ENCODE results near the gene CDKL1.
"Not testable (repeated sequence)": the region's sequence is repeated elsewhere in the genome, so short reads cannot be mapped to it uniquely, and the experiment has no call there.

Gene CDKL1

DNA sequence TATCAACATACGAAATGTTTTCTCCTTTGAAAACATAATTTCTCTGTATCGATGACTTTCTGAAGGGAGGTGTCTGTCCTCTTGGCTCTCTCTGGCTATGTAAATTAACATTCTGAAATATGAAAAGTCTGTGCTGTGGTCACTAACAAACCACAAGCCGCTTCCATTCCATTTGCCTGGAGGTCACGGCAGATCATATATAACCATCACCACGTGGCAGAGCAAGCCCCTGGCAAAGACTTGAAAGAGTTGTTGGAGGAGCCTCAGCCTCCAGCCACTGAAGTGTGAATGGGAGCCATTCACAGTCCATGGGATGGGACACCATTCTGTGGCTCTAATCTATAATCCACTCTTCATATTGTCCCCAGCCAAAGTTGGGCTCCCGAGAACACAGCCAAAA is 39.6 kb downstream of the CDKL1 start:
- DNase-seq (ENCODE audit: low read depth in 2 of 2): no peak

DNA sequence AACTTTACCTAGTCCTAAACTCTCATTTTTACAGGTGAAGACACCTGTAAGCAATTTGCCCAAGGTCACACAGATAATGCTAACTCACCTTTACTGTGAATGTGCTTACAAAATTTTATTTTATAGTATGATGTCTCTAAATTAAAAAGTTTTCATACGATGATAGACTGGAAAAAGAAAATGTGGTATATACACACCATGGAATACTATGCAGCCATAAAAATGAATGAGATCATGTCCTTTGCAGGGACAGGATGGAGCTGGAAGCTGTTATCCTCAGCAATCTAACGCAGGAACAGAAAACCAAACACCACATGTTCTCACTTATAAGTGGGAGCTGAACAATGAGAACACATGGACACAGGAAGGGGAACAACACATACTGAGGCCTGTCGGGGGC is 40.4 kb downstream of the CDKL1 start:
- DNase-seq (ENCODE audit: low read depth in 2 of 2): not testable (repeated sequence)

DNA sequence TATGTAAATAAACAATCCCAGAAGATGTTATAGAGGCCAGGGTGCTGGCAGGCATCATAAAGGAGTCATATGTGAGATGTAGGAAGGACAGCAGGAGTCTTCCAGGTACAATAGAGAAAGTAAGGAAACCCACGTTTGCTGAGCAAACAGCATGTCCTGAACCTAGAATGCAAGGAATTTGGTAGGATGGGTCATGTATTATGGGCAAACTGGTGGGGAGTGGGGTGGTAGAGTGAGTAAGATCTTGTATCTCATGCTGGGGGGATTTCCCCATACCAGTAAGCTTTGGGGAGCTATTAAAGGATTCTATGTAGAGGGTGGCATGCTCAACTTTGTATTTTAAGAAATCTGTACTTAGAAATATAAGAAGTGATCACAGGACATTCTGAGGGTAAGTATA is 41.0 kb downstream of the CDKL1 start:
- DNase-seq (ENCODE audit: low read depth in 2 of 2): no peak

DNA sequence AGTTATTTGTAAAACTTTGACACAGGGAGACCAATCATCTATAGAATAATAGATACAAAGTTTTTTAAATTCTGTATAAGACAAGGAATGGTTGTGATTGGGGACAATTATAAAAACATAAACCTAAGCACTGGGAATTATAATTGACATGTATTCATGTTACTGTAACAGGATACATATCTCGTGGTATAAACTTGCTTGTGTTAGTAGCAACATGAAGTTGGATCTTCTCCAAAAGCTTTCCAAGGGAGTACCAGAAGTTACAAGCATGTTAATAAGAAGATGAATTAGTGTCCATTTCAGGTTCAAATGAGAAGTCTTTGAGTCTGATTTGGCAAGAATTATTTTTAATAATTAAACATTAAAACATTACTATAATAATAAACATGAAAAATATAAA is 42.2 kb downstream of the CDKL1 start:
- no peak for DNase-seq (ENCODE audit: low read depth in 2 of 2)

DNA sequence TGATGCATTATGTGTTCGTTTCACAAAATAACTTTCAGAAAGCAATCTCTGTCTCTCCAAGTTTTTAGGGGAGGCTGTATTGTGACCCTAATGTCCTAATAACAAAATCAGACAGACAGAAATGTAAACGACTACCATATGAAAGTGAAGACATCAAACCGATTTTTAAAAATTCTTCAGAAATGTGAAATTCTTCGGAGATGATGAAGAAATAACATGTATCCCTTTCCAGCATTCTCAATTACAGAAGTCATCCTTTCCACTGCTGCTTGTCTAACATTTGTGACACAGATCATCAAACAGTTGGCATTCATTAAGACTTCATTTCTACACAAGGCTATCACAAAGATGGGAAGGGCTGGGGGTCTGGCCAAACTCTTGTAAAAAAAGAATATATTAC is 43.6 kb downstream of the CDKL1 start:
- DNase-seq (ENCODE audit: low read depth in 2 of 2): no peak

DNA sequence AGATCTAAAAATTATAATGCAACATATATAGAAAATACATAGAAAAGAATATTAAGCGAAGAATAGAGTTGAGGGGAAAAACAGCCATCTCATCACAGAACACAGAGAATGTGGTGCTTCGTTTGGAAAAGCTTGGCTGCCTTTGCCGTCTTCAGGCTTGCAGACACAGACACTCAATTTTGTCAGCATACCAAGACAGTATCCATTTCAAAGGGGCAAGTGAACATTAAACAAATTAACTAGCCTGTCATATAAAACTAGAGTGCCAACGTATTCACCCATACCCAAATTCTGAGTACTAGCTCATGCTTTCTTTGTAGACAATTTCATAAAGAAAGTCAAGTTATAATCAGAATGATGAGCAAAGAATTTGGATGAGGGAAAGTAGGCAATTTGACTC is 44.1 kb downstream of the CDKL1 start:
- DNase-seq (ENCODE audit: low read depth in 2 of 2): no peak

DNA sequence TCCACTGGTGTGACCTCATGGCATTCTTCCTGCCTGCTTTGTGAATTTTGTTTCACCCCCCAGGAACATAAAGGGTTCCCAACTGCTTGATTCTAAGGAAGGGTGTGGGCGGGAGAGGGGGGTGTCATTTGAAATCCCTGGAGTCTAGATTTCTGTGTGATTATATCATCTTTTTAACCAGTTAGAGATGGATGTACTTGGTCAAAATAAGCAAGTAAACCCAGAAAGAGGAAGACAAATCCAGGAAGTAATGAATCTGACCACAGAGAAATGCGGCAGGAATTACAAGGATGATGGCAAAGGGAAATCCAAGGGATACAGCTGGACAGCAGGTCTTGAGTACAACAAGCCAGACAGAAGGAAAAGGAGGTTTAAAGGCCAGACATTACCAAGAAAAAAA is 45.7 kb downstream of the CDKL1 start:
- DNase-seq (ENCODE audit: low read depth in 2 of 2): no peak

DNA sequence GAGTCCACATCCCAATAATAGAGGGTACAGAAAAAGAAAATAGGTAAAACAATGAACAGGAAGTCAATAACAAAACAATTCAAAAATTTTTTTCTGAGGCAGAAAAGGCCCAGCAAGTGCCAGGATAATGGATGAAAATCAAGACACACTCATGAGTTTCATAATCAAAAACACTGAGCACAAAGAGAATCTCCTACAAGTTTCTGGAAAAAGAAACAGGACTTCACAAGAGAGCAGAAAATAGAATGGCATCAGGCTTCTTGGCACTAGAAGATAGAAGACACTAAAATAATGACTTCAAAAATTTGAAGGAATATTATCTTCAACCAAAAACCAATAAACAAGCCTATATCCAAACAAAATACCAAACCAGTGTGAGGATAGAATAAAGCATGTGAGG is 47.7 kb downstream of the CDKL1 start:
- DNase-seq (ENCODE audit: low read depth in 2 of 2): no peak

DNA sequence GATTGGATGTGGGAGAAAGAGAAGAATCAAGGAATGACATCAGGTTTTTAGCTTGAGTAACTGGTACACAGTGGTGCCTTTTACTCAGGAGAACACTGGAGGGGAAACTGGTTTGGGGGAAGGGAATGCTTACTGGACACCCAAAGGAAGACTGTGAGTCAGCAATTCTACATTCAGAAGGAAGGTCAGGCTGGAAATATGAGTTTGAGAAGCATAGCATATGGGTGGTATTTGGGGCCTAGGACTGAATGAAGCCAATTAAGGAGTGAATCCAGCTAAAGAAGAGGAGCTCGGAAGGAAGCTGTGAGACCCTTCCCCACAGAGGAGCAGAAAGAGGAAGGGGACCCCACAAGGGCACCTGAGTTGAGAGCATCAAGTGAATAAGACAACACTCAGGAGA is 49.2 kb downstream of the CDKL1 start:
- no peak for DNase-seq (ENCODE audit: low read depth in 2 of 2)

DNA sequence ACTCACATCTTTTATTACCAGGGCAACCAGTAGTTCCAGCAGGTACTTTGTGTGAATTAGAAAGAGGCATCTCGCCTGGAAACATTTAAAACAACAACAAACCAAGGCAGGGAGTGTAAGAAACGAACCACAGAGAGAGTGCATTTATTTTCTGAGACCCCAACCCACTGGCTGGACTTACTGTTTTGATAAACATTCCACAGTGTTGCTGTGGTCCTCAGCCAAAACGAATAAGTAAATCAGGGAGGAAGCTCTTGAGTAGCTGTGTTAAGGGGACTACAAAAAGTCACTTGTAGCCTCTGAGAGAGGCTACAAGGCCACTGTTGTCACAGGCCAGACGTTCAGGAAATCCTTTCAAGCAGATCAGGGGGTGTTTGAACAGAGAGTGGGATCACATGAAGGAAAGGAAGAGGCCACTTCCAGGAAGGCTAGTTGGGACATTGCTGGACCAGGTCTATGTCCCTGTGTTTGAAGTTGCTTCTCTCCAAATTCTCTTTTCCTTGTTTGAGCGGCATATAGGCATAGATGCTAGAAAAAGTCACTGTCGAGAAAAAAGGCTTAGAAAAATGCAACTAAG is 50.7 kb downstream of the CDKL1 start:
- no peak for DNase-seq (ENCODE audit: low read depth in 2 of 2)

DNA sequence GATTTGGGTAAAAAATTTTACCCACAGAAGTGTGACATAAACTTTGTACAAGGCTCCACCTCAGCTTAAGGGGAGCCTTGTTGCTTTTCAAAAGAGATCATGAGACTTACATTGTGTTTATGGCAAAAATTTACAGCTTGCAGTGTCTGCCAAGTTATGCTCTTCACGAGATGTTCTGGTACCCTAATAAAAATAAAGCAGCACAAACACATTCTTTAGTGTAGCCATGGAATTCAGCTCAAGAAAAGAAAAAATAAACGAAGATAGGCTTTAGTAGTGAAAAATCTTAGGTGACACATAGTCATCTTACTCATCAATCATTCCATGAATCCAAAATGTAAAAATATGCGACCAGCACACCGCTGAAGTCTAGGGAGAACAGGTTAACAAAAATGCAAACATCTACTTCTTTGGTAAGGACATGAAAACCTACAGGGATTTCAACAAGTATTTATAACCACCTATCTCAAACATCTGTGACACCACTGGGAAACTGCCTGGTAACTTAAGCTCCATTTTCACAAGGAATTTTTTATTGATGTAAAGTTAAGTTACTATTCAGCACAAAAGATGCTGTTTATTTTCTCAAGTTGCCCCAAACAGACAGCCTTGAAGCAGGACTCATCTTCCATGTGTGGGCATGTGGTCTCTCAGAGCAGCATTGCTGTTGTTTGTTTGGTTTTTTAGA is 51.7 kb downstream of the CDKL1 start:
- DNase-seq (ENCODE audit: low read depth in 2 of 2): no peak

DNA sequence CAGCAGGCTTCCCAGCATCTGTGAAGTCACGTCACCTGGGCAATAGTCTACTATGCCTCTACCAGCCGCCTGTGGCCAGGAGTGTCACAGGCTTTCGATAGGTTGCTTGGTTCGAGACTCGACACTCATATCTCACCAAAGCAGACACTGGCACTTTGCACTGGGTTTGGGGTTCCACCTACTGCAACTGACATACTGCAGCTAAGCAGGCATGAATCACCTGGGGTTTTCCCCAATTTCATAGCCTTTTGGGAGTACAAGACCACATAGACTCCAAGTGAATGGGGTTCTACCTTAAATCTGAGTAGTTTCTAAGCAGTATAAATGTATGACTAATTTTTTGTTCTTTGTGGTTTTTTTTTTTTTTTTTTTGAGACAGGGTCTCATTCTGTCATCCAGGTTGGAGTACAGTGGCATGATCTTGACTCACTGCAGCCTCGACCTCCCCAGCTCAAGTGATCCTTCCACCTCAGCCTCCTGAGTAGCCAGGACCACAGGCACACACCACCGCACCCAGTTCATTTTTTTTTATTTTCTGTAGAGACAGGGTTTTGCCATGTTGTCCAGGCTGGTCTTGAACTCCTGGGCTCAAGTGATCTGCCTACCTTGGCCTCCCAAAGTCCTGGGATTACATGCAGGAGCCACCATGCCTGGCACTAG is 52.4 kb downstream of the CDKL1 start:
- peak; percentile 32 to 49 for DNase-seq (ENCODE audit: low read depth in 2 of 2)

DNA sequence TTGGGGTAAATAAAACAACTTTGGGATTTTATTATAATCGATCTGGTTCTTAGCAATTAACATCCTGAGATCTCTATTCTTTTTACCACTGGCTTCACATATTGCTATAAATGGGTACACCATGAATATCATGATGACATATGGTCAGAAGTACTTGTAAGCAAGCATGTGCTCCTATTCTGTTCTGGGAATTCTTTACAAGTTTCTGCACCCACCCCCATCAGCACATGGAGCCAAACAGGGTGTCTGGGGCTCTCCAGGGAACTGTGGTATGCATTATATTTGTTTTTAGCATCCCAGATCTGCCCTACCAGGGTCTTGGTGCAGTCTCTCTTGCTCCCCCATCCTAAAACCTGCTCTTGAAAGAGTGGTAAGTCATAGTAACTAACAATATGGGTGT is 53.2 kb downstream of the CDKL1 start:
- no peak for DNase-seq (ENCODE audit: low read depth in 2 of 2)

DNA sequence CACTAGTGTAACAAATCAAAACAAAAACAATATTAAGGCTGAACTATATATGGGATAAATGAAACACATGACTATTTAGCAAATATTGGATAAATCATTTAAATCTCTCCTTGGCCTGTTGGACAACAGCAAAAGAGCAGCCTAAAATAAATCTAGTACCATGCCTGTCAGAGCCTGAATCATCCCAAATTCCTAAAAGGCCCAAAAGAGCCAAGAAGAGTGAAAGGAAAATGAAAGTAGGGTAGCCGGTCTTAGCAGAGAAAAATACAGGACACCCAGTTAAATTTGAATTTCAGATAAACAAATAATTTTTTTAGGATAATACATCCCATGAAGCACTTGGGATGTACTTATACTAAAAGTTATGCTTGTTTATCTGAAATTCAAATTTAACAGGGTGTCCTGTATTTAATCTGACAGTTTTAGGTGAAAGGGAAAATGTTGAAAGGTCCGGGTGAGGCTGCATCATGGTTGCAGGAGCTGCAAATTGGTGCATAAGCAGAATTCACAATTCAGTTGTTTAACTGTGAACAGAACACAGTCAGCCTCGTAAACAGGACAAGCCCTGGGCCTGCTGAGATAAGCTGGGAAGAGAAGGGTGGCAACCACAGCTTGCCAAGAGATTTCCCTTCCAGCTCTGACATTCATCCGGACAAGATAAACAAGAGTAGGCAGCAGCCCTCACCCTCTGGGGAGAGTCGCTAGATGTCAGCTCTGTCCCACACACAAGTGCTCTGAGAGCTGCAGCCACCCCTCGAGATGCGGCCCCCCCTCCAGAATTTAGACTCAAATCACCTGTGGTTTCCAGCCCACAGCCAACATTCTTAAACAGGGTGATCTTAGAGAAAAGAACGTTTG is 54.2 kb downstream of the CDKL1 start:
- no peak for DNase-seq (ENCODE audit: low read depth in 2 of 2)

DNA sequence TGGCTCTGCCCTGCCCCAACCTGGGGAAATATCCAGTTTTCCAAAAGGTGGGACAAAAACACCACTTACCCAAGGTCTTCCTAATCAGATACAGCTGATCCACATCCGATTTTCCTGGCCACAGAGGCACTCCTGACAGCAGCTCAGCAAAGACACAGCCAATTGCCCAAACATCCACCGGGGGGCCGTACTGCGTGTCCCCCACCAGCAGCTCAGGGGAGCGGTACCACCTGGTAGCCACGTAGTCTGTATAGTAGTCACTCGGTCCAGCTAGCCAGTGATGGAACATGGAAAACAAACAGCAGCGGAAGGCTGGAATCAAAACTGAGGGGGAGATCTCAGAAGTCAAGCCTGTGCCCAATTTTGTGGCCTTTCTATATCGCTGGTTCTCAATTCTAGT is 55.7 kb downstream of the CDKL1 start:
- no peak for DNase-seq (ENCODE audit: low read depth in 2 of 2)

DNA sequence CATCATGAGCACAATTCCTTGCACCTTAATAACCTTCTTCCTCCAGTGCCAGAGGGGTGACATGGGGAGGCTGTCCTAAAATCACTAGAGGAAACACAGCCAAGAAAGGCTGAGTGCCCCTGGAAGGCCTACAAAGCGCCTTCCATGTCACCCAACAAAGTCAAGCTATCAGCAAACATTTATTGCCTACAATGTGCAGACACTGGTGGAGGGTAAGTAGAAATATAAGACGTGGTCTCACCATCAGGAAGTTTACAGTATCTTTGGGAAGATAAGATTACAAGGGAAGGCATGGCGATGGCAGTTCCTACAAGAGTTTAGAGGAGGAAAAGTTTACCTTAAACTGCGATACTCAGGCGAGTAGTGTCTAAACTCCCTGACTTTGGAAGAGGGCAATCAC is 56.6 kb downstream of the CDKL1 start:
- DNase-seq (ENCODE audit: low read depth in 2 of 2): no peak

DNA sequence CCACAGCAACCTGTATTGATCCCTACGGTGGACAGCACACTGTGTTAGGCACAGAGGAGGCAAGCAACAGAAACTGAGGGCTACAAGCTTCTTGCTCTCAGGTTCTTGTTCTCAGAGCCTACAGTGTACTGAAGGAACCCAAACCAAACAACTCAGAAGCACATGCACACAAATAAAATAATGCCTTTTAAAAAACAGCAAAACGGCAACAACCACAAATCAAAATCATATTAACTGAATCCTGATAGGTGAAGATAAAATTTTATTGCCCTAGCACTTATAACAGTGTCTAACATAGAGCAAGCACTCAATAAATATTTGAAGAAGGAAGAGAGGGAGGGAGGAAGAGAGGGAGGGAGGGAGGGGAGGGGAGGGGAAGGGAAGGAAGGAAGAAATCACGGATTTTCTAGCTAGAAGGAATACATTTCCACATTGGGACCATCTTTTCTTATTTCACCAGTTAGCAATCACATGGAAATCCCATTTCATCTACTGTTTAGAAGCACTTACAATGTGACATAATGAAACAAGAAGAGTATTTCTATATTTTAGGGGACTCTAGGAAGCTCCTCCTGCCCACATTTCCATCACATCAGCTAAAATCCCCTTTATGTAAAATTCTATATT is 57.4 kb downstream of the CDKL1 start:
- no peak for DNase-seq (ENCODE audit: low read depth in 2 of 2)

DNA sequence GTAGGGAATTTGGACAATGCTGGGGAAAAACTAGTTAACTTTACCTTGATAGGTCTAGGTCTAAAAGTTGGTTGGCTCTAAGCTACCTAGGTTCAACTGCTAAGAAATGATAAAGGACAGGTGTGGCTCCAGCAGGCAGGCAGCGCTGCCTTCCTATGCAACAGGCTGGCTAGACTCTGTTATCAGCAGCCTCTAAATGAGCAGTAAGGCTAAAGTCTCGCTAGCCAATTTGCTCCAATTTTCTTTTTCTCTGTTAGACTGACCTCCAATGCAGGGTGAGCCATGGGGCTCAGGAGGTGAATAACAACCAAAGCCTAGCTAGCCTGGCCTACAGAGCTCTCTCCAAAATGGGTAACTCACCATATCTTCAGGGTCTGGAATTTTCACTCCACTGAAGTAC is 58.1 kb downstream of the CDKL1 start:
- DNase-seq (ENCODE audit: low read depth in 2 of 2): no peak

DNA sequence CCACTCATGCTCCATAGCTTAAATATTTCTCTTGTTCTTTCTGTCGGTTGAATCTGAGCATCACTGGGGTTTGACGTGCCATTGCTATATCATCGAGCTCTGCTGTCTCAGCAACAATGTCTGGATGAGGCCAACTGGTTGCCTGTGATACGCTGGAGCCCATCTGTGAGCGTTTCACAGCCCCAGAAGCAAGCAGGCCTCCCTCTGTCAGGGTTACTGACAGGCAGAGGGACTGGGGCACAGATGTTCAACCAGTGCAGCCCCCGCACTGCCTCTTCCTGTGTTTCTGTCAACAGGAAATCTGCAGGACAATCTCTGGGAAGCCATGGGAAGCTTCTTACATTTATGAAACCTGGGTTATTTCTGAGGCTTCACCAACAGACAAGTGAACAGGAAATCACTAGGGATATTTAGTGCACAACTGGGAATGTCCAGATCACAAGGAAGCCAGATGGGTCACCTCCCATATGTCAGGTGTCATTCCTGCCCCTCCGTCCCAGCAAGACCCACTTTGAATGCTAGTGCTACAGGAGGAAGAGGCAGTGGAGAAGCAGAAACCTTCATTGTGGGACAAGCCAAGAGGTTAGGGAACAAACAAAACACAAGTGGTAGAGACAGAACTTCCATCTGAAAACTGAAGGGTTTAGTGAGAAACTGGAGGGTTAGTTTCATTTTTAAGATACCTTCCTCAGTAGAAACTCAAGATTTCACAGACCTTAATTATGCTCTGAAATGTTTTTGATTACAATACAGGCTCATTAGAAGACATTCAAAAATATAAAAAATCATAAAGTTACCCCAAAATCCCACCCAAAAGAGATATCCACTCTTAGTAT is 60.5 kb downstream of the CDKL1 start:
- no peak for DNase-seq (ENCODE audit: low read depth in 2 of 2)

DNA sequence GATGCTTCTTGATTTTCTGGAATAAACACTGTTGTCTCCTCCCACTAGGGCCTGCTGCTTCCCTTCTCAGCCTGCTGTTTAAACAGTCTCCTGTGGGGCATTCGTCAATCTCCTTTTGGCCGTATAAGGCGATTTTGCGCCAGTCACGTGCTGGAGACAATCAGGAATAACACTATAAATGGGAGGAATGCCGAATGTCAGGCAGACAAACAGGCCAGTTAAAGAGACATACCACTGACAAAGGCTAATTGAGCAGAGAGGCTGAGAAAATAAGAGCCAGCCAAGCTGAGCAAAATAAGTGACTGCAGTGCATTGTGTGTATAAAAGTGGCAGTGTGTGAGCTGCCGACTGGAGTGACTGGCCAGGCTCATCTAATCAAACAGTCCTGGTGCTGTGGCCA is 61.3 kb downstream of the CDKL1 start:
- no peak for DNase-seq (ENCODE audit: low read depth in 2 of 2)

DNA sequence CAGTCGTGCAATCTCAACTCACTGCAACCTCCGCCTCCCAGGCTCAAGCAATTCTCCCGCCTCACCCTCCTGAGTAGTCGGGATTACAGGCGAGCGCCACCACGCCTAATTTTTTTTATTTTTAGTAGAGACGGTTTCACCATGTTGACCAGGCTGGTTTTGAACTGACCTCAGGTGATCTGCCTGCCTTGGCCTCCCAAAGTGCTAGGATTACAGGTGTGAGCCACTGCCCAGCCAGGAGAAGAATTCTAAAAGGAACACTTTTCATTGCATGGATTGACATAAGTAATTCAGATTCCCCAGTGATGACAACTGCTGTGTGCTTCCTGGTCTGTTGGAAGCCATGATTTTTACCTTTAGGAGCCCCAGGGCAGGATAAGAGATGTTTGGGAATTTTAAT is 62.5 kb downstream of the CDKL1 start:
- DNase-seq (ENCODE audit: low read depth in 2 of 2): no peak

All from stimulated activated CD8-positive, alpha-beta memory T cell treated with anti-CD3 and anti-CD28 coated beads, Interleukin-2, amount 100 ng/mL, for 48 hours (primary cell).